Esophagus squamous epithelium (tissue), 5 donors: ENCODE data around the gene LNX2. TPM values are rescaled to one million over a fixed set of nuclear protein-coding genes. Genes with fewer than 3 reads are reported as not detected.

Source experiments
- DNase-seq: peaks from one replicate; lab custom pipeline; 2025; lab: John Stamatoyannopoulos, UW
- H3K27ac ChIP-seq, 4 donors: fragments of 200-600 bp; sonication (generic); one replicate each; pipeline ENCODE4 v1.5.1; 2016 to 2019; ENCODE audit warnings: mild to moderate bottlenecking in 1 of 4
- H3K27me3 ChIP-seq, 4 donors: fragments of 200-600 bp; sonication (generic); 1 replicate in 3 of 4; 2 replicates in 1 of 4; pipeline versions ENCODE4 v1.5.1 to v1.6.0; 2017 to 2021; ENCODE audit warnings: antibody characterized with exemption in 1 of 4
- H3K36me3 ChIP-seq, 3 donors: fragments of 200-600 bp; sonication (generic); one replicate each; pipeline ENCODE4 v1.5.1; 2016 to 2019
- H3K4me1 ChIP-seq, 3 donors: fragments of 200-600 bp; sonication (generic); one replicate each; pipeline ENCODE4 v1.5.1; 2017 to 2019
- H3K4me3 ChIP-seq, 4 donors: fragments of 200-600 bp; sonication (generic); 1 replicate in 3 of 4; 2 replicates in 1 of 4; pipeline ENCODE4 v1.5.1; 2016 to 2019; ENCODE audit warnings: mild to moderate bottlenecking in 2 of 4, moderate library complexity in 1 of 4
- H3K9me3 ChIP-seq, 3 donors: fragments of 200-600 bp; sonication (generic); one replicate each; pipeline ENCODE4 v1.5.1; 2016 to 2019
- POLR2A ChIP-seq, 4 donors: fragments of 450-650 bp; IDR thresholded peaks; one replicate each; pipeline ENCODE4 v1.6.1; 2017; ENCODE audit warnings: antibody characterized with exemption in 4 of 4, mild to moderate bottlenecking in 4 of 4, moderate library complexity in 3 of 4
- WGBS, 2 donors: methylation state at CpG; one replicate each; pipeline ENCODE4 v1.1.5; 2018; 5-methylcytosine and 5-hydroxymethylcytosine counted together
- intact Hi-C: fragments of 100-400 bp; cut with DNase I; formaldehyde crosslinking; loops from one replicate; pipeline ENCODE4 v1.15.0; 2022
- total RNA-seq, 4 donors: library from RNA; depleted of rRNA; stranded (reverse); fragments of >200 nt; gene quantifications; one replicate each; pipeline ENCODE4 v1.1.0, GENCODE V29; 2016
- TF ChIP-seq, protein P1 (sequence below), 6 experiments: fragments of 450-650 bp in 4 of 6; fragments of 200-600 bp in 2 of 6; sonication (generic) in 2 of 6; IDR thresholded peaks; one replicate each; pipeline ENCODE4 v1.5.1; 2016 to 2019; ENCODE audit warnings: antibody characterized with exemption in 6 of 6, mild to moderate bottlenecking in 4 of 6, moderate library complexity in 4 of 6
- donor health status: DM: yes; HTN: yes; CAD: no.

Gene LNX2
- total RNA-seq, 4 donors from 2014 or later, result 12.2 to 16.5 (median 14.9) TPM

DNA sequence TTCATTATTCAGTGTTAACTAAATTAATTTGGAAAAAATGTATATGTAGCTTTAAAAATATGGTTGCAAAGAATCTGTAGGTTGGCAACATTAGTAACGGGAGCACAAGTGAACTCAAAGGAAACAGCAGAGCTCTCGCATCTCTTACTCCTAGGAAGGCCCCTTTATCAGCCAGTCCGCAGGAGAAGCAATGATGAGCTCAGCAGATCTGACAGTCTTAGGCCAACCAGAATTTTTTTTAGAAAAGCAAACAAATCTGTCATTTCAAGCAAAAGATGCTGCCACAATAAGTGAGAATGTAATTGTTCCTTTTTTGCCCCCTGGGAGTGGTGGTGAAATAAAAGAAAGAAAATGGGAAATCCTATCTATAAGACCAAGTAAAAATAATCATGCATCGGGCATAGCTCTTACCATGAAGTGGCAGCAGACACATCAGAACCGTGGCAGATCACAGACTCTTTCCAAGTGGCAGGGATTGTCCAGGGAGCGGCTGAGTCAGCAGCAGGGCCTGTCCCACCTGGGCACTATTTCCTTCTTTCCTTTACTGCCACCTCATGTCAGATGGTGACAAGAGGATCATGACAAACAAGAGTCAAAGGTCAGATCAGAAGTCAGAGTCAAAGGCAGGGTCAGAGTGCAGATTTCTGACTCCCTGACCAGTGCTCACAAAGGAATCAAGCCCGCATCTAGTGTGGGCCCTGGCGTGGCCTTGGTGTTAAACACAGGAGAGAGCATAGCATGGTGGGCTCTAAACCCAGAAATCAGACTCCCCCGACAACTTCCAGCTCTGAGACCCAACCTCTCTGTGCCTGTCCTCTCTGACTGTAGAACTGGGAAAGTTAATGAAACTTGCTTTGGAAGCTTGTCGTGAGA, 86.0 kb downstream of the LNX2 start:
- no peaks in the 10 kb centered on the region for H3K27me3 ChIP-seq
- intact Hi-C loops, result loop anchor here (10.0 kb wide), 1 partner anchor 290 kb away; no protein-coding TSS in a partner anchor
- no peak overlapping the region for H3K4me3 ChIP-seq
- no peak for DNase-seq
- WGBS, 2 donors, result 73 to 86% methylated on average over 8 to 10 of the region's 10 CpGs
- peaks cover 0 to 7% (median 0%) of the 10 kb centered on the region in 3 donors for H3K4me1 ChIP-seq
- no peaks in the 10 kb centered on the region for H3K9me3 ChIP-seq
- no peak for TF ChIP-seq POLR2A (IDR thresholded peaks at IDR 0.05)
- TF ChIP-seq, protein P1, sequence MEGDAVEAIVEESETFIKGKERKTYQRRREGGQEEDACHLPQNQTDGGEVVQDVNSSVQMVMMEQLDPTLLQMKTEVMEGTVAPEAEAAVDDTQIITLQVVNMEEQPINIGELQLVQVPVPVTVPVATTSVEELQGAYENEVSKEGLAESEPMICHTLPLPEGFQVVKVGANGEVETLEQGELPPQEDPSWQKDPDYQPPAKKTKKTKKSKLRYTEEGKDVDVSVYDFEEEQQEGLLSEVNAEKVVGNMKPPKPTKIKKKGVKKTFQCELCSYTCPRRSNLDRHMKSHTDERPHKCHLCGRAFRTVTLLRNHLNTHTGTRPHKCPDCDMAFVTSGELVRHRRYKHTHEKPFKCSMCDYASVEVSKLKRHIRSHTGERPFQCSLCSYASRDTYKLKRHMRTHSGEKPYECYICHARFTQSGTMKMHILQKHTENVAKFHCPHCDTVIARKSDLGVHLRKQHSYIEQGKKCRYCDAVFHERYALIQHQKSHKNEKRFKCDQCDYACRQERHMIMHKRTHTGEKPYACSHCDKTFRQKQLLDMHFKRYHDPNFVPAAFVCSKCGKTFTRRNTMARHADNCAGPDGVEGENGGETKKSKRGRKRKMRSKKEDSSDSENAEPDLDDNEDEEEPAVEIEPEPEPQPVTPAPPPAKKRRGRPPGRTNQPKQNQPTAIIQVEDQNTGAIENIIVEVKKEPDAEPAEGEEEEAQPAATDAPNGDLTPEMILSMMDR (IDR thresholded peaks at IDR 0.05), result no peak
- no peaks in the 10 kb centered on the region for H3K36me3 ChIP-seq
- H3K27ac ChIP-seq, result no peak overlapping the region

DNA sequence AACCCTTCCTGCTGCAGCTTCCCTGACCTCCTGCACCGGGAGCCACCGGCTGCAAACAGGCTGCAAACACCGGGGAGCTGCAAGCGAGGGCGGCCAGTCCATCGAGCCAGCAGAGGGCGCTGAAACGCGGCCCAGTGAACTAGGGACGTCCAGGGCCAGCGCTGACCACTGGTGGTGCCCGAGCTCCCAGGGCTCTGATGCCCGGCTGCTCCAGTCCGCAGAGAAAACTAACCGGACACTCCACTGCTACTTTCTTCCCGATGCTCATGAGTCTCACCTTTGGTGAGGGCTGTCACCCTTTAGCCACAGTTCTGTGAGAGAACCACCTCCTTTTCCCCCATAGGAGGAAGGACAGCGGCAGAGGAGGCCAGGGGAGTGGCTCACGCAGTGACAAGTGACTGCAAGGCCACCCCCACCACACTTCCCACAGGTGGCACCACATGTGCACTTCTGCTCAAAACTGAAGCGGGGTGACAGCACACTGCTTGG, 87.1 kb downstream of the LNX2 start:
- no peaks in the 10 kb centered on the region for H3K9me3 ChIP-seq
- H3K36me3 ChIP-seq, result no peaks in the 10 kb centered on the region
- 28% methylated on average over 10 of the region's 19 CpGs; no CpG with 5 or more reads in 1 of the 2 donors for WGBS, 2 donors
- intact Hi-C loops, result loop anchor here (10.0 kb wide), 1 partner anchor 292 kb away; no protein-coding TSS in a partner anchor
- DNase-seq, result no peak
- peaks cover 0 to 7% (median 0%) of the 10 kb centered on the region in 3 donors for H3K4me1 ChIP-seq
- H3K4me3 ChIP-seq, result peak overlapping the region in 1 of 4 donors; percentile 40
- H3K27ac ChIP-seq, result no peak overlapping the region
- H3K27me3 ChIP-seq, result no peaks in the 10 kb centered on the region
- TF ChIP-seq, protein P1 (IDR thresholded peaks at IDR 0.05), result peak; percentile 70 to 89 (median 82)
- TF ChIP-seq POLR2A (IDR thresholded peaks at IDR 0.05), result no peak

DNA sequence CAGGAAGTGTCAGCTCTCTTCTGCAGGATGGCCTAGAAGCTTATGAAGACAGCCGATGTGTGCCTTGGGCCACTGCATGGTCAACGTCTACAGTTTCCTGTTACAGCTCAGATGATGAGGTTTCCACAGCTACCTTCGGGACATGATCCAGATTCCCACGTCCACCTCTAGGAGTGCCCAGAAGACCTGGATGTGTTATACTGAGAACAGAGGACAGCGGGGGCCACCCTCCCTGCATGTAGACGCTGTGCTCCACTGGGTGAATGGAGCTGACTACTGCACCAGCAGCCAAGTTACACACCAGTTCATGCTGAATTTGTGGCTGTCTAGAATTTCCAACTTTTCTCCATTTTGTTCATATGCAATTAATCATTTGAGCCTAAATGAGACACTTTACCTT, 91.4 kb downstream of the LNX2 start:
- no peaks in the 10 kb centered on the region for H3K9me3 ChIP-seq
- H3K36me3 ChIP-seq, result no peaks in the 10 kb centered on the region
- DNase-seq, result no peak
- no peak for TF ChIP-seq POLR2A (IDR thresholded peaks at IDR 0.05)
- TF ChIP-seq, protein P1 (IDR thresholded peaks at IDR 0.05), result no peak
- 94 to 100% methylated on average over 6 of the region's 6 CpGs for WGBS, 2 donors
- H3K4me1 ChIP-seq, result peaks cover 0 to 7% (median 0%) of the 10 kb centered on the region in 3 donors
- H3K4me3 ChIP-seq, result no peak overlapping the region
- H3K27me3 ChIP-seq, result peaks cover 0 to 9% (median 0%) of the 10 kb centered on the region in 4 donors
- intact Hi-C loops, result no loop called here
- no peak overlapping the region for H3K27ac ChIP-seq

DNA sequence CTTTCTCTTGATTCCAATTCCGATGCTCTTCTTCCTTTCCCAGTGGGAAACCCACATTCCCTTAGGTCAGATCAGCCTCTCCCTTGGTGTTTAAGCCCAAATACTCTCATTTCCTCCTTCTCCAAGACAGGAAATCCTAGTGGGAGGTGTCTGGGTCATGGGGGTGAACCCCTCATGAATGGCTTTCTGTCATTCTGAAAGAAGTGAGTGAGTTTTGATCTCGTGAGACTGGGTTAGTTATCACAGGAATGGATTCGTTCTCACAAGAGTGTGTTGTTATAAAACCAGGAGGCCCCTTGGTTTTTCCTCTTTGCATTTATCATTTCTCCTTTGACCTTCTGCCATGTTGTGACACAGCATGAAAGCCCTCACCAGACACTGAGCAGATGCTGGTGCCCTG, 93.8 kb downstream of the LNX2 start:
- Histone ChIP-seq H3K36me3 (no peaks in the 10 kb centered on the region), H3K27ac (no peak overlapping the region), H3K27me3 (peaks cover 0 to 9% (median 0%) of the 10 kb centered on the region in 4 donors), H3K9me3 (no peaks in the 10 kb centered on the region), H3K4me1 (no peaks in the 10 kb centered on the region), H3K4me3 (no peak overlapping the region)
- DNase-seq, result no peak
- intact Hi-C loops, result no loop called here
- WGBS, 2 donors, result 50 to 54% methylated on average over 3 of the region's 3 CpGs
- TF ChIP-seq POLR2A (IDR thresholded peaks at IDR 0.05), result no peak
- TF ChIP-seq, protein P1 (IDR thresholded peaks at IDR 0.05), result no peak
